Mesothelial cell of epicardium (in vitro differentiated cells): ENCODE results near the gene XPO1. TPM values are rescaled to one million over a fixed set of nuclear protein-coding genes. Genes with fewer than 3 reads are reported as not detected.

ENCODE experiments used
- DNase-seq, 2 experiments: peaks; one replicate each; pipeline ENCODE4 v3.0.0; 2021; ENCODE audit warnings: low spot score in 2 of 2; ENCODE audit not compliant: unreplicated experiment in 2 of 2
- H3K27ac Mint-ChIP-seq: 2 replicates; pipeline ENCODE4 v1.8.0; 2021; ENCODE audit warnings: mixed read lengths
- H3K27me3 Mint-ChIP-seq: 2 replicates; pipeline ENCODE4 v1.8.0; 2021; ENCODE audit warnings: low read depth, mixed read lengths
- H3K36me3 Mint-ChIP-seq: 2 replicates; pipeline ENCODE4 v1.8.0; 2021; ENCODE audit warnings: mixed read lengths
- H3K4me1 Mint-ChIP-seq: 2 replicates; pipeline ENCODE4 v1.8.0; 2021; ENCODE audit warnings: mixed read lengths
- H3K4me3 Mint-ChIP-seq: 2 replicates; pipeline ENCODE4 v1.8.0; 2021; ENCODE audit warnings: mild to moderate bottlenecking, moderate library complexity, mixed read lengths
- H3K9me3 Mint-ChIP-seq: 2 replicates; pipeline ENCODE4 v1.8.0; 2021; ENCODE audit warnings: mixed read lengths
- total RNA-seq: library from RNA; stranded (reverse); gene quantifications from 3 replicates; pipeline ENCODE4 v1.2.1, GENCODE V29; 2021
- TF ChIP-seq, protein P1 (sequence below): fragments of 200-600 bp; sonication (generic); IDR thresholded peaks from one replicate; pipeline ENCODE4 v1.5.0; 2021; ENCODE audit warnings: antibody characterized with exemption; ENCODE audit not compliant: unreplicated experiment

Gene XPO1
- total RNA-seq, 1 donor from 2014 or later: 219 TPM

DNA sequence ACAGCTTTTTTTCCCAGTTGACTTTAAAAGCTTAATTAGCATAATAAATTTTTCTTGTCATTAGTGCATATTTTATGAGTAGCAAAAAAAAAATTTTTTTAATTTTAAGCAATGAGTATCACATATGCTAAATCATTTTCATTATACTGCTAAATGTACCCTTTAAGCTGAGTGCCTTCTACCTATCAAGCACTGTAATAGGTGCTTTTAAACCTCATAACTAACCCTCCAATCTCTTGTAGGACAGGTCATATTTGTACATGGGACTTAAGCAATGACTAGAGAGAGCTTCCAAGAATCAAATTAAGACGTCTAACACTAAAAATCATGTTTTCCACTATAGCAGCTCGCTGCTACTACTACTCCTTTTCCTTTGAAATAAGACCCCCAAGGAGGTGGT is 7.4 kb downstream of the XPO1 start:
- H3K4me1 Mint-ChIP-seq: peaks cover 41% of the 10 kb centered on the region
- H3K27ac Mint-ChIP-seq: peak overlapping the region; percentile 78
- H3K9me3 Mint-ChIP-seq: no peaks in the 10 kb centered on the region
- H3K36me3 Mint-ChIP-seq: peaks cover 7% of the 10 kb centered on the region
- DNase-seq: no peak
- TF ChIP-seq, protein P1, sequence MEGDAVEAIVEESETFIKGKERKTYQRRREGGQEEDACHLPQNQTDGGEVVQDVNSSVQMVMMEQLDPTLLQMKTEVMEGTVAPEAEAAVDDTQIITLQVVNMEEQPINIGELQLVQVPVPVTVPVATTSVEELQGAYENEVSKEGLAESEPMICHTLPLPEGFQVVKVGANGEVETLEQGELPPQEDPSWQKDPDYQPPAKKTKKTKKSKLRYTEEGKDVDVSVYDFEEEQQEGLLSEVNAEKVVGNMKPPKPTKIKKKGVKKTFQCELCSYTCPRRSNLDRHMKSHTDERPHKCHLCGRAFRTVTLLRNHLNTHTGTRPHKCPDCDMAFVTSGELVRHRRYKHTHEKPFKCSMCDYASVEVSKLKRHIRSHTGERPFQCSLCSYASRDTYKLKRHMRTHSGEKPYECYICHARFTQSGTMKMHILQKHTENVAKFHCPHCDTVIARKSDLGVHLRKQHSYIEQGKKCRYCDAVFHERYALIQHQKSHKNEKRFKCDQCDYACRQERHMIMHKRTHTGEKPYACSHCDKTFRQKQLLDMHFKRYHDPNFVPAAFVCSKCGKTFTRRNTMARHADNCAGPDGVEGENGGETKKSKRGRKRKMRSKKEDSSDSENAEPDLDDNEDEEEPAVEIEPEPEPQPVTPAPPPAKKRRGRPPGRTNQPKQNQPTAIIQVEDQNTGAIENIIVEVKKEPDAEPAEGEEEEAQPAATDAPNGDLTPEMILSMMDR: no peak
- no peaks in the 10 kb centered on the region for H3K27me3 Mint-ChIP-seq
- H3K4me3 Mint-ChIP-seq: no peak overlapping the region

DNA sequence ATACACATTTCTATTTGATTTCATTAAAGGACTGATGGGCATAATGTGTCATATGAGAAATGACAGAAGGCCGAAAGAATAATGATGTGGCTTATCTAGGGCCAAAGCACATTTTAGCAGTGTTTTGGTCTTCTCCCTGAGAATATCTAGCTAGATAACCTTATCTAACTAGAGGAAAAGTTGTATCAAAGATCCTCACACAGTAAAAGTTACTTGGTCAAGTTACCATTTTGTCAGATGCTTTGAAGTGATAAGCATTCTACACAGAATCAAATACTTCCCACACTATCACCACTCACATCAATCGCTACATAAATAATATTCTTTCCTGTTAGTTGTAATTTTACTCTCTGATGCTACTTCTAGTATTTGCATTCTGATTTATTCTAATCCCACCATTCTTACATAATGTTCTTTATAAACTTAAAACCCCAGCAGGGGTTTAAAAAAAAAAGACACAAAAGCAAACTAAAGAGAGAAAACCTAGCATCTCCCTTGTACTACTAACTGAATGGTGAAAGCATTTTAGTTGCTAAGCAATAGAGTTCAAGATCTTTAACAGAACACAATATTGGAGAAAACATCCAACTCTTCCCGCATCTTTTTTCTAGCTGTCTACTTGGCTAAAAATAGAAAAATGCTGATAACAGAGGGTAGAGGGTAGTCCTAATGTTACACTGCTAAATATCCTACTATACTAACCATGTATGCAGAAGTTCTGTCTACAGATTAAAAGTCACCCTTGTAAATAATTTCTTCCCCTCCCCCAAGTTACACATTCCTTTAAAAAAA is 8.0 kb downstream of the XPO1 start:
- no peak for DNase-seq
- Mint-ChIP-seq H3K27ac (peak overlapping the region; percentile 78), H3K36me3 (peaks cover 7% of the 10 kb centered on the region), H3K9me3 (no peaks in the 10 kb centered on the region), H3K4me1 (peaks cover 35% of the 10 kb centered on the region), H3K4me3 (no peak overlapping the region), H3K27me3 (no peaks in the 10 kb centered on the region)
- TF ChIP-seq, protein P1: no peak

DNA sequence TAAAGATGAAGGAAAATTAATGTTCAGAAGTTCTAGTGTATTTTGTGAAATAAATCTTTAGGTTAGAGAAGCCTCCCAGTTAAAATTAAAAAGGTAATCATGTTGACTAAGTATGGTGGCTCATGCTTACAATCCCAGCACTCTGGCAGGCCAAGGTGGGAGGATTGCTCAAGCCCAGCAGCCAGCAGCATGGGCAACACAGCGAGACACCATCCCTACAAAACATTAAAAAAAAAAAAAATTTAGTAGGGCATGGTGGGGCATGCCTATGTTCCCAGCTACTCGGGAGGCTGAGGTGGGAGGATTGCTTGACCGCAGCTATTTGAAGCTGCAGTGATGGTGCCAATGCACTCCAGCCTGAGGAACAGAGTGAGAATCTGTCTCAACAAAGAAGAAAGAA is 17.9 kb downstream of the XPO1 start:
- Mint-ChIP-seq H3K9me3 (no peaks in the 10 kb centered on the region), H3K4me3 (no peak overlapping the region), H3K27me3 (no peaks in the 10 kb centered on the region), H3K36me3 (peaks cover 17% of the 10 kb centered on the region), H3K27ac (peak overlapping the region; percentile 47), H3K4me1 (peaks cover 2% of the 10 kb centered on the region)
- TF ChIP-seq, protein P1: no peak
- no peak for DNase-seq

DNA sequence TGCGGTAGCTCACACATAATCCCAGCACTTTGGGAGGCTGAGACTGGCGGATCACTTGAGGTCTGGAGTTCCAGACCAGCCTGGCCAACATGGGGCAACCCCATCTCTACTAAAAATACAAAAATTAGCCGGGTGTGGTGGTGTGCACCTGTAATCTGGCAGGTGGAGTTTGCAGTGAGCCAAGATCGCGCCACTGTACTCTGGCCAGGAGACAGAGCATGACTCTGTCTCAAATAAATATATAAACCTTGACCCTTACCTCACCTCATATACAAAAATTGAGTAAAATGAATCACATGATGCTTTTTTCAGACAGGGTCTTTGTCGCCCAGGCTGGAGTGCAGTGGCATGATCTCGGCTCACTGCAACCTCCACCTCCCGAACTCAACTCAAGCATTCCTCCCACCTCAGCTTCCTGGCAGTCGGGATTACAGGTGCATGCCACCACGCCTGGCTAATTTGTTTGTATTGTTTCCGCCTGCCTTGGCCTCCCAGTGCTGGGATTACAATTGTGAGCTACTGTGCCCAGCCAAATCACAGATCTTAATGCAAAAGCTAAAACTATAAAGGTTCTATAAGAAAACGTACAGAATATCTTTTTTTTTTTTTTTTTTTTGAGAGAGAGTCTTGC is 25.3 kb downstream of the XPO1 start:
- TF ChIP-seq, protein P1: no peak
- DNase-seq: no peak
- Mint-ChIP-seq H3K4me3 (no peak overlapping the region), H3K9me3 (no peaks in the 10 kb centered on the region), H3K27me3 (no peaks in the 10 kb centered on the region), H3K36me3 (peaks cover 32% of the 10 kb centered on the region), H3K27ac (peak overlapping the region; percentile 79), H3K4me1 (peaks cover 2% of the 10 kb centered on the region)

DNA sequence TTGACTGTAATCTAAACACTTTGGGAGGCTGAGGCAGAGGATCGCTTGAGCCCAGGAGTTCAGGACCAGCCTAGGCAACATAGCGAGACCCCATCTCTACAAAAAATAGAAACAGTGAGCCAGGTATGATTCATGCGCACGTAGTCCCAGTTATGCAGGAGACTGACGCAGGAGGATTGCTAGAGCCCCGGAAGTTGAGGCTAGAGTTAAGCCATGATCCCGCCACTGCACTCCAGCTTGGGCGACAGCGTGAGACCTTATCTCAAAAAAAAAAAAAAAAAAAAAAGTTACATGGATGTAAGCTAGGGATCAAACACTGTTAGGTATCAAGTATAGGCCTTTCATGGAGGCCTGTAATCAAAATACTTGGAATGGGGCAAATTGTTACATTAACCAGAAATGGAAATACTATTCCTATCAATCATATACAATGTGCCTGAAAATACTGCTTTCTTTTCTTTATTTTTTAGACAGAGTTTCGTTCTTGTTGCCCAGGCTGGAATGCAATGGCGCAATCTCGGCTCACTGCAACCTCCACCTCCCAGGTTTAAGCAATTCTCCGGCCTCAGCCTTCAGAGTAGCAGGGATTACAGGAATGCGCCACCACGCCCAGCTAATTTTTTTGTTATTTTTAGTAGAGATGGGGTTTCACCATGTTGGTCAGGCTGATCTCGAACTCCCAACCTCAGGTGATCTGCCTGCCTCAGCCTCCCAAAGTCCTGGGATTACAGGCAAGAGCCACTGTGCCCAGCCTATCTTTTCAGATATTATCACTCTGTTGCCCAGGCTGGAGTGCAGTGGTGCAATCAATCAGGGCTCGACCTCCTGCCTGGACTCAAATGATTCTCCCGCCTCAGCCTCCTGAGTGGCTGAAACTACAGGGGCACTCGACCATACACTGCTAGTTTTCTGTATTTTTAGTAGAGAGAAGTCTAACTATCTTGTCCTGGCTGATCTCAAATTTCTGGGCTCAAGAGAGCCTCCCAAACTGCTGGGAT is 27.2 kb downstream of the XPO1 start:
- Mint-ChIP-seq H3K9me3 (no peaks in the 10 kb centered on the region), H3K27me3 (no peaks in the 10 kb centered on the region), H3K4me1 (peaks cover 2% of the 10 kb centered on the region), H3K27ac (peak overlapping the region; percentile 59), H3K36me3 (peaks cover 31% of the 10 kb centered on the region), H3K4me3 (no peak overlapping the region)
- DNase-seq: no peak
- TF ChIP-seq, protein P1: no peak
